WTC11 (cell line): ENCODE measurements around the gene ATN1. TPM values are rescaled to one million over a fixed set of nuclear protein-coding genes. Genes with fewer than 3 reads are reported as not detected.
A peak's percentile ranks its signal among the peaks of the same experiment; 100 is the strongest.

Experiments used
- ATAC-seq: fragments of 200-7000 bp; cut with Tn5 transposase; 2 replicates; pipeline ENCODE4 v1.10.0; 2021; ENCODE audit warnings: mild to moderate bottlenecking, moderate library complexity
- CTCF ChIA-PET: fragments of 300-600 bp; sonication (Branson Sonifier 250); formaldehyde crosslinking; loops from one replicate; lab custom pipeline; 2021; ENCODE audit warnings: antibody characterized with exemption; lab: Charles Lee
- POLR2A ChIA-PET: fragments of 350-600 bp; sonication (Branson Sonifier 250); formaldehyde crosslinking; loops from one replicate; lab custom pipeline; 2021; ENCODE audit warnings: antibody characterized with exemption; lab: Charles Lee
- DNase-seq: peaks from one replicate; pipeline ENCODE4 v3.0.0; 2021; ENCODE audit warnings: low spot score
- H3K27ac Mint-ChIP-seq: 2 replicates; pipeline ENCODE4 v1.8.0; 2021; ENCODE audit warnings: mixed read lengths
- H3K27me3 Mint-ChIP-seq: 2 replicates; pipeline ENCODE4 v1.8.0; 2021; ENCODE audit warnings: low read depth, mild to moderate bottlenecking, moderate library complexity, mixed read lengths
- H3K36me3 Mint-ChIP-seq: 2 replicates; pipeline ENCODE4 v1.8.0; 2021; ENCODE audit warnings: mixed read lengths
- H3K4me1 Mint-ChIP-seq: 2 replicates; pipeline ENCODE4 v1.8.0; 2022; ENCODE audit warnings: mixed read lengths
- H3K4me3 Mint-ChIP-seq: 2 replicates; pipeline ENCODE4 v1.8.0; 2021; ENCODE audit warnings: mild to moderate bottlenecking, moderate library complexity, mixed read lengths
- H3K9me3 Mint-ChIP-seq: 2 replicates; pipeline ENCODE4 v1.8.0; 2021; ENCODE audit warnings: mixed read lengths
- ELF4 ChIP-seq: sonication (generic); formaldehyde crosslinking; IDR thresholded peaks from 2 replicates; pipeline ENCODE4 v1.8.1; 2022; ENCODE audit warnings: low read depth, mild to moderate bottlenecking, moderate library complexity, missing genetic modification reagents
- ESRRA ChIP-seq: sonication (generic); formaldehyde crosslinking; IDR thresholded peaks from 2 replicates; pipeline ENCODE4 v1.8.1; 2022; ENCODE audit warnings: mild to moderate bottlenecking, missing genetic modification reagents, borderline replicate concordance
- GRHL2 ChIP-seq: fragments of 250-450 bp; sonication (Bioruptor Pico); IDR thresholded peaks from 2 replicates; pipeline ENCODE4 v1.8.0; 2022; ENCODE audit warnings: mild to moderate bottlenecking, moderate library complexity; ENCODE audit not compliant: insufficient replicate concordance, severe bottlenecking
- HMGA2 ChIP-seq: fragments of 250-450 bp; sonication (Bioruptor Pico); IDR thresholded peaks from 2 replicates; pipeline ENCODE4 v1.4.0; 2021; ENCODE audit warnings: mild to moderate bottlenecking, moderate library complexity
- IRF2 ChIP-seq: sonication (generic); formaldehyde crosslinking; IDR thresholded peaks from 2 replicates; pipeline ENCODE4 v1.8.0; 2022; ENCODE audit warnings: low read depth, missing genetic modification reagents, borderline replicate concordance
- JAZF1 ChIP-seq: fragments of 250-450 bp; sonication (Bioruptor Pico); IDR thresholded peaks from 2 replicates; pipeline ENCODE4 v1.9.0; 2021; ENCODE audit warnings: moderate library complexity, mild to moderate bottlenecking, inconsistent platforms
- KAT7 ChIP-seq: sonication (generic); formaldehyde crosslinking; IDR thresholded peaks from 2 replicates; pipeline ENCODE4 v1.8.1; 2023; ENCODE audit warnings: missing genetic modification reagents, mild to moderate bottlenecking, borderline replicate concordance
- MXD4 ChIP-seq: fragments of 250-450 bp; sonication (Bioruptor Pico); IDR thresholded peaks from 2 replicates; pipeline ENCODE4 v1.8.0; 2021; ENCODE audit warnings: mild to moderate bottlenecking, moderate library complexity, borderline replicate concordance
- NR1H2 ChIP-seq: sonication (generic); formaldehyde crosslinking; IDR thresholded peaks from 2 replicates; pipeline ENCODE4 v1.9.0; 2021; ENCODE audit warnings: mild to moderate bottlenecking, moderate library complexity, missing genetic modification reagents
- NR3C1 ChIP-seq: sonication (generic); formaldehyde crosslinking; conservative IDR thresholded peaks from 2 replicates; pipeline ENCODE4 v1.8.1; 2023; ENCODE audit warnings: low read depth, mild to moderate bottlenecking, missing genetic modification reagents
- TEAD1 ChIP-seq: sonication (generic); formaldehyde crosslinking; IDR thresholded peaks from 2 replicates; pipeline ENCODE4 v1.8.0; 2022; ENCODE audit warnings: mild to moderate bottlenecking, missing genetic modification reagents
- TEAD4 ChIP-seq: sonication (generic); formaldehyde crosslinking; IDR thresholded peaks from 2 replicates; pipeline ENCODE4 v1.8.0; 2022; ENCODE audit warnings: mild to moderate bottlenecking, missing genetic modification reagents
- total RNA-seq: library from RNA; stranded (reverse); gene quantifications from 3 replicates; pipeline ENCODE4 v1.2.3, GENCODE V29; 2021
- TF ChIP-seq, protein P1 (sequence below): sonication (generic); formaldehyde crosslinking; IDR thresholded peaks from 2 replicates; pipeline ENCODE4 v1.8.1; 2023; ENCODE audit warnings: mild to moderate bottlenecking, missing genetic modification reagents
- TF ChIP-seq, protein P2 (sequence below): sonication (generic); formaldehyde crosslinking; IDR thresholded peaks from 2 replicates; pipeline ENCODE4 v1.8.1; 2023; ENCODE audit warnings: mild to moderate bottlenecking, missing genetic modification reagents, borderline replicate concordance
- TF ChIP-seq, protein P3 (sequence below): fragments of 250-450 bp; sonication (Bioruptor Pico); IDR thresholded peaks from 2 replicates; pipeline ENCODE4 v1.9.0; 2021; ENCODE audit warnings: mild to moderate bottlenecking
- TF ChIP-seq, protein P4 (sequence below): sonication (generic); formaldehyde crosslinking; IDR thresholded peaks from 2 replicates; pipeline ENCODE4 v1.8.0; 2023; ENCODE audit warnings: mild to moderate bottlenecking, missing genetic modification reagents
- TF ChIP-seq, protein P5 (sequence below): fragments of 200-600 bp; IDR thresholded peaks from 2 replicates; pipeline ENCODE4 v1.8.0; 2022; ENCODE audit warnings: antibody characterized with exemption
- TF ChIP-seq, protein P6 (sequence below): sonication (generic); formaldehyde crosslinking; IDR thresholded peaks from 2 replicates; pipeline ENCODE4 v1.8.1; 2022; ENCODE audit warnings: low read depth, missing genetic modification reagents, borderline replicate concordance
- TF ChIP-seq, protein P7 (sequence below): fragments of 250-450 bp; sonication (Bioruptor Pico); IDR thresholded peaks from 2 replicates; pipeline ENCODE4 v1.9.0; 2021; ENCODE audit warnings: moderate library complexity, mild to moderate bottlenecking, inconsistent platforms, borderline replicate concordance

The ATN1 gene
- total RNA-seq, 1 experiment from 2014 or later, result 87.1 TPM

DNA sequence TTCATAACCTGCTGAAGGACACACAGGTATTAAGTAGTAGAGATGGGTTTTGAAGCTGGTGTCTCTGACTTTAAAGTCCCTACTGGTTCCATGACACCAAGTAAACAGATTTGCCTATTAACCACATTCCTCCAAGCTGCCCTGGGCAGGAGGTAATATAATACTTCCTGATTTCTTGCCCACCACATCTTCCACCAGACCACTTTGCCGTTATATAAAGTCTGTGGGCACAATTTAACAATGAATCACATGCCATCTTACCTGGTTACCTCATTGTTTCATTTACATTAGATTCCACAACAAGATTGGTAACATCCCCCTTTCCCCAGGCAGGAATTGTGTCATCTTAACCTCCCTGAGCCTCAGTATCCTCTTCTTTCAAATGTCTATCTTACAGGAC lies 24.0 kb upstream of the ATN1 start (continued):
- TF ChIP-seq, protein P1, sequence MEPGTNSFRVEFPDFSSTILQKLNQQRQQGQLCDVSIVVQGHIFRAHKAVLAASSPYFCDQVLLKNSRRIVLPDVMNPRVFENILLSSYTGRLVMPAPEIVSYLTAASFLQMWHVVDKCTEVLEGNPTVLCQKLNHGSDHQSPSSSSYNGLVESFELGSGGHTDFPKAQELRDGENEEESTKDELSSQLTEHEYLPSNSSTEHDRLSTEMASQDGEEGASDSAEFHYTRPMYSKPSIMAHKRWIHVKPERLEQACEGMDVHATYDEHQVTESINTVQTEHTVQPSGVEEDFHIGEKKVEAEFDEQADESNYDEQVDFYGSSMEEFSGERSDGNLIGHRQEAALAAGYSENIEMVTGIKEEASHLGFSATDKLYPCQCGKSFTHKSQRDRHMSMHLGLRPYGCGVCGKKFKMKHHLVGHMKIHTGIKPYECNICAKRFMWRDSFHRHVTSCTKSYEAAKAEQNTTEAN (CRISPR knock-in tag), result no peak
- TF ChIP-seq HMGA2 (CRISPR knock-in tag), result no peak
- no peak for TF ChIP-seq TEAD1
- TF ChIP-seq ELF4, result no peak
- TF ChIP-seq, protein P2, sequence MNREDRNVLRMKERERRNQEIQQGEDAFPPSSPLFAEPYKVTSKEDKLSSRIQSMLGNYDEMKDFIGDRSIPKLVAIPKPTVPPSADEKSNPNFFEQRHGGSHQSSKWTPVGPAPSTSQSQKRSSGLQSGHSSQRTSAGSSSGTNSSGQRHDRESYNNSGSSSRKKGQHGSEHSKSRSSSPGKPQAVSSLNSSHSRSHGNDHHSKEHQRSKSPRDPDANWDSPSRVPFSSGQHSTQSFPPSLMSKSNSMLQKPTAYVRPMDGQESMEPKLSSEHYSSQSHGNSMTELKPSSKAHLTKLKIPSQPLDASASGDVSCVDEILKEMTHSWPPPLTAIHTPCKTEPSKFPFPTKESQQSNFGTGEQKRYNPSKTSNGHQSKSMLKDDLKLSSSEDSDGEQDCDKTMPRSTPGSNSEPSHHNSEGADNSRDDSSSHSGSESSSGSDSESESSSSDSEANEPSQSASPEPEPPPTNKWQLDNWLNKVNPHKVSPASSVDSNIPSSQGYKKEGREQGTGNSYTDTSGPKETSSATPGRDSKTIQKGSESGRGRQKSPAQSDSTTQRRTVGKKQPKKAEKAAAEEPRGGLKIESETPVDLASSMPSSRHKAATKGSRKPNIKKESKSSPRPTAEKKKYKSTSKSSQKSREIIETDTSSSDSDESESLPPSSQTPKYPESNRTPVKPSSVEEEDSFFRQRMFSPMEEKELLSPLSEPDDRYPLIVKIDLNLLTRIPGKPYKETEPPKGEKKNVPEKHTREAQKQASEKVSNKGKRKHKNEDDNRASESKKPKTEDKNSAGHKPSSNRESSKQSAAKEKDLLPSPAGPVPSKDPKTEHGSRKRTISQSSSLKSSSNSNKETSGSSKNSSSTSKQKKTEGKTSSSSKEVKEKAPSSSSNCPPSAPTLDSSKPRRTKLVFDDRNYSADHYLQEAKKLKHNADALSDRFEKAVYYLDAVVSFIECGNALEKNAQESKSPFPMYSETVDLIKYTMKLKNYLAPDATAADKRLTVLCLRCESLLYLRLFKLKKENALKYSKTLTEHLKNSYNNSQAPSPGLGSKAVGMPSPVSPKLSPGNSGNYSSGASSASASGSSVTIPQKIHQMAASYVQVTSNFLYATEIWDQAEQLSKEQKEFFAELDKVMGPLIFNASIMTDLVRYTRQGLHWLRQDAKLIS (CRISPR knock-in tag), result no peak
- no peak for TF ChIP-seq IRF2
- no peak for TF ChIP-seq NR3C1
- TF ChIP-seq, protein P3, sequence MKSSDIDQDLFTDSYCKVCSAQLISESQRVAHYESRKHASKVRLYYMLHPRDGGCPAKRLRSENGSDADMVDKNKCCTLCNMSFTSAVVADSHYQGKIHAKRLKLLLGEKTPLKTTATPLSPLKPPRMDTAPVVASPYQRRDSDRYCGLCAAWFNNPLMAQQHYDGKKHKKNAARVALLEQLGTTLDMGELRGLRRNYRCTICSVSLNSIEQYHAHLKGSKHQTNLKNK (CRISPR knock-in tag), result no peak

DNA sequence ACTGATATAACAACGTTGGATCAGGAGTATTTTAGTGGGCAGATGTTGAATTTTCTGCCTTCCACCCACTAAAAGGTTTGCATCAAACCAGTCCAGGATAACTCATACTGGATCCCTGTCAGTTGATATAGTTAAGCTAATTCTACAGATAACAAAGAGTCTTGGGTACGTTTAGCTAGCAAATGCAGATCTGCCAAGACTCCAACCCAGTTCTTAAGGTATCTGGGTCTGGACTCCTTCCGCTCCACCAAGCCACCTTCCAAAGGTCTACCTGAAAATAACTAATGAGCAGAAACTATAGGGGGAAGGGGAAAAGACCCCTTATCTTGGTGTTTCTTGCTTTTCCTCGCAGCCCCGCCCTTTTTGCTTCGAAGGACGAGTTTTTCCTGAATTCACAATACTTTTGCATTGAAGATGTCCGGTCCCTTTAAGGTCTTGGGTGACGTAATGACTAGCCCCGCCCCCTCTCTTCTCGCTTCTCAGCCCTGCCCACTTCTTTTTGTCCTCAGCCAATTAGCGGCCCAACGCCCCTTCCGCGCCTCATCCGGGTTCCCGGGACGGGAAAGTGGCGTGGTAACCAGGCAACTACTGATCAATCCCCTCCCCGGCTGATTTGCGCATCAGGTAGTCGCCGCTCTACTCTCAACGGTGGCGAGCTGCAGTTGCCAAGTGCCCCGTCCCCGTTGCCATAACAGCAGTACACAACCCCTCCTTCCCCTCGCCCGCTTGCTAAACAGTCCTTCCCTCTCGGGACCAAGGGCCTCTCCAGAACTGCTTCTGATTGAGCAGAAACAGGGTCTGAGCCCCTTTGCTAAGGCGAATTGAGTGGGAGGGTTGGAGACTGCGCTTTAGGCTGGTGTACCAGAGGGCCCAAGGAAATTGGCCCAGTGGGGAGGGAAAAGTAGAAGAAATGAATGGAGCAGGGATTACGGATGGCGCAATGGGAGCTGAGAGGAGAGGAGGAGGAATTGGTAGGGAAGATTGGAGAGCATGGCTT lies 23.2 kb upstream of the ATN1 start, which contains the start of gene LRRC23:
TSS of gene LRRC23 (plus strand) at position 543 of the 997 bp plus-strand sequence. CDS start 812 bp downstream, outside the sequence.
- peaks cover 10% of the 10 kb centered on the region for H3K4me1 Mint-ChIP-seq
- H3K36me3 Mint-ChIP-seq, result no peaks in the 10 kb centered on the region
- DNase-seq (peak; percentile 100), ATAC-seq (peak; percentile 96)
- peaks cover 6% of the 10 kb centered on the region; the same call in 1 of the 2 replicates for H3K27me3 Mint-ChIP-seq
- H3K27ac Mint-ChIP-seq, result no peak within 1 kb of the TSS; the same call in 1 of the 2 replicates
- no peak within 1 kb of the TSS for H3K4me3 Mint-ChIP-seq
- ChIA-PET POLR2A (interaction anchor here (1.0 to 2.1 kb wide), 5 partner anchors 13 to 83 kb away, joined by 4 to 12 read pairs (median 8); partner anchors contain the start of genes C12orf57, GPR162, RNU7-1 and SPSB2), CTCF (interaction anchor here (1.4 to 8.0 kb wide), 6 partner anchors 13 to 35 kb away, joined by 3 to 53 read pairs (median 11); partner anchors contain the start of gene SPSB2)
- no peaks in the 10 kb centered on the region for H3K9me3 Mint-ChIP-seq
- TF ChIP-seq, protein P4, sequence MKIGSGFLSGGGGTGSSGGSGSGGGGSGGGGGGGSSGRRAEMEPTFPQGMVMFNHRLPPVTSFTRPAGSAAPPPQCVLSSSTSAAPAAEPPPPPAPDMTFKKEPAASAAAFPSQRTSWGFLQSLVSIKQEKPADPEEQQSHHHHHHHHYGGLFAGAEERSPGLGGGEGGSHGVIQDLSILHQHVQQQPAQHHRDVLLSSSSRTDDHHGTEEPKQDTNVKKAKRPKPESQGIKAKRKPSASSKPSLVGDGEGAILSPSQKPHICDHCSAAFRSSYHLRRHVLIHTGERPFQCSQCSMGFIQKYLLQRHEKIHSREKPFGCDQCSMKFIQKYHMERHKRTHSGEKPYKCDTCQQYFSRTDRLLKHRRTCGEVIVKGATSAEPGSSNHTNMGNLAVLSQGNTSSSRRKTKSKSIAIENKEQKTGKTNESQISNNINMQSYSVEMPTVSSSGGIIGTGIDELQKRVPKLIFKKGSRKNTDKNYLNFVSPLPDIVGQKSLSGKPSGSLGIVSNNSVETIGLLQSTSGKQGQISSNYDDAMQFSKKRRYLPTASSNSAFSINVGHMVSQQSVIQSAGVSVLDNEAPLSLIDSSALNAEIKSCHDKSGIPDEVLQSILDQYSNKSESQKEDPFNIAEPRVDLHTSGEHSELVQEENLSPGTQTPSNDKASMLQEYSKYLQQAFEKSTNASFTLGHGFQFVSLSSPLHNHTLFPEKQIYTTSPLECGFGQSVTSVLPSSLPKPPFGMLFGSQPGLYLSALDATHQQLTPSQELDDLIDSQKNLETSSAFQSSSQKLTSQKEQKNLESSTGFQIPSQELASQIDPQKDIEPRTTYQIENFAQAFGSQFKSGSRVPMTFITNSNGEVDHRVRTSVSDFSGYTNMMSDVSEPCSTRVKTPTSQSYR (CRISPR knock-in tag), result no peak
- TF ChIP-seq JAZF1 (CRISPR knock-in tag) (no peak), MXD4 (CRISPR knock-in tag) (no peak), ESRRA (CRISPR knock-in tag) (no peak), KAT7 (no peak), TEAD4 (CRISPR knock-in tag) (no peak), NR1H2 (CRISPR knock-in tag) (no peak), GRHL2 (CRISPR knock-in tag) (no peak), IRF2 (no peak)
- TF ChIP-seq, protein P5, sequence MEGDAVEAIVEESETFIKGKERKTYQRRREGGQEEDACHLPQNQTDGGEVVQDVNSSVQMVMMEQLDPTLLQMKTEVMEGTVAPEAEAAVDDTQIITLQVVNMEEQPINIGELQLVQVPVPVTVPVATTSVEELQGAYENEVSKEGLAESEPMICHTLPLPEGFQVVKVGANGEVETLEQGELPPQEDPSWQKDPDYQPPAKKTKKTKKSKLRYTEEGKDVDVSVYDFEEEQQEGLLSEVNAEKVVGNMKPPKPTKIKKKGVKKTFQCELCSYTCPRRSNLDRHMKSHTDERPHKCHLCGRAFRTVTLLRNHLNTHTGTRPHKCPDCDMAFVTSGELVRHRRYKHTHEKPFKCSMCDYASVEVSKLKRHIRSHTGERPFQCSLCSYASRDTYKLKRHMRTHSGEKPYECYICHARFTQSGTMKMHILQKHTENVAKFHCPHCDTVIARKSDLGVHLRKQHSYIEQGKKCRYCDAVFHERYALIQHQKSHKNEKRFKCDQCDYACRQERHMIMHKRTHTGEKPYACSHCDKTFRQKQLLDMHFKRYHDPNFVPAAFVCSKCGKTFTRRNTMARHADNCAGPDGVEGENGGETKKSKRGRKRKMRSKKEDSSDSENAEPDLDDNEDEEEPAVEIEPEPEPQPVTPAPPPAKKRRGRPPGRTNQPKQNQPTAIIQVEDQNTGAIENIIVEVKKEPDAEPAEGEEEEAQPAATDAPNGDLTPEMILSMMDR, result no peak
- TF ChIP-seq, protein P6, sequence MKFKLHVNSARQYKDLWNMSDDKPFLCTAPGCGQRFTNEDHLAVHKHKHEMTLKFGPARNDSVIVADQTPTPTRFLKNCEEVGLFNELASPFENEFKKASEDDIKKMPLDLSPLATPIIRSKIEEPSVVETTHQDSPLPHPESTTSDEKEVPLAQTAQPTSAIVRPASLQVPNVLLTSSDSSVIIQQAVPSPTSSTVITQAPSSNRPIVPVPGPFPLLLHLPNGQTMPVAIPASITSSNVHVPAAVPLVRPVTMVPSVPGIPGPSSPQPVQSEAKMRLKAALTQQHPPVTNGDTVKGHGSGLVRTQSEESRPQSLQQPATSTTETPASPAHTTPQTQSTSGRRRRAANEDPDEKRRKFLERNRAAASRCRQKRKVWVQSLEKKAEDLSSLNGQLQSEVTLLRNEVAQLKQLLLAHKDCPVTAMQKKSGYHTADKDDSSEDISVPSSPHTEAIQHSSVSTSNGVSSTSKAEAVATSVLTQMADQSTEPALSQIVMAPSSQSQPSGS (CRISPR knock-in tag), result no peak
- TF ChIP-seq, protein P7, sequence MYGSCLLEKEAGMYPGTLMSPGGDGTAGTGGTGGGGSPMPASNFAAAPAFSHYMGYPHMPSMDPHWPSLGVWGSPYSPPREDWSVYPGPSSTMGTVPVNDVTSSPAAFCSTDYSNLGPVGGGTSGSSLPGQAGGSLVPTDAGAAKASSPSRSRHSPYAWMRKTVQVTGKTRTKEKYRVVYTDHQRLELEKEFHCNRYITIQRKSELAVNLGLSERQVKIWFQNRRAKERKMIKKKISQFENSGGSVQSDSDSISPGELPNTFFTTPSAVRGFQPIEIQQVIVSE (CRISPR knock-in tag), result no peak
